ENCODE results near the gene ALOX12B. TPM values are rescaled to one million over a fixed set of nuclear protein-coding genes. Genes with fewer than 3 reads are reported as not detected.
A peak's percentile ranks its signal among the peaks of the same experiment; 100 is the strongest.

ALOX12B gene
- total and polyA plus RNA-seq, 2 of the 13 experiments (the other 11 are each of a cell fraction or from before 2014, with no cell fraction given) = 0.13 TPM; not detected in 1

DNA sequence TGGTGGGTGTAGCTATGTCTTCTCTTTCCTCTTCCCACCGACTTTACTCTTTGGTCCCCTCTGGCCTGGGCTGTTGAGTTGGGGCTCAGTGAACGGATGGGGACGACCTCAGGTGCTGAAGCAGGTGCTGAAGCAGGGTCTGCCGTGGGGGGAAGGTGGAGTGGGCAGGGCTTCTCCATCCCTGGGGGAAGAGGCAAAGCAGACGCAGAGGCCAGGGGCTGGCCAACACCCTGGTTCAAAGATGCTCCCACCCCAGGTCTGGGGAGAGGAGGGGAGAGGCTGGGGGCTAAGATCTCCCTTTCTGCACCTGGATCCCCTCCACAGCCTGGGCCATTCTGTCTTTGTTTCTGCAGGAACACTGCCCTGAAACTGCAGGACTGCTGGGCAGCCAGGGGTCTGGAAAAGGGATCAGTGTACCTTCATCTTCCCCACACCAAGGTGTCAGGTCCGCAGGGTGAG lies 22.9 kb downstream of the ALOX12B start (continued):
- TF ChIP-seq ZNF597 (CRISPR knock-in tag; IDR thresholded peaks at IDR 0.05) = no peak
- TF ChIP-seq HNF1B (CRISPR knock-in tag; IDR thresholded peaks at IDR 0.05) = no peak
- peak; percentile 36; the same call in 1 of the 2 replicates for TF ChIP-seq ESRRA (CRISPR knock-in tag; IDR thresholded peaks at IDR 0.05; ENCODE audit: low read depth)
- no peak for TF ChIP-seq IKZF4 (CRISPR knock-in tag; IDR thresholded peaks at IDR 0.05; ENCODE audit: borderline replicate concordance, low read depth, not compliant biosample characterization)
- TF ChIP-seq DNMT1 (CRISPR knock-in tag; IDR thresholded peaks at IDR 0.05) = no peak
- no peak for TF ChIP-seq EEA1 (CRISPR knock-in tag; IDR thresholded peaks at IDR 0.05; ENCODE audit: borderline replicate concordance)
- TF ChIP-seq, protein P1, sequence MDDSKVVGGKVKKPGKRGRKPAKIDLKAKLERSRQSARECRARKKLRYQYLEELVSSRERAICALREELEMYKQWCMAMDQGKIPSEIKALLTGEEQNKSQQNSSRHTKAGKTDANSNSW (CRISPR knock-in tag; IDR thresholded peaks at IDR 0.05; ENCODE audit: borderline replicate concordance) = no peak
- TF ChIP-seq, protein P2, sequence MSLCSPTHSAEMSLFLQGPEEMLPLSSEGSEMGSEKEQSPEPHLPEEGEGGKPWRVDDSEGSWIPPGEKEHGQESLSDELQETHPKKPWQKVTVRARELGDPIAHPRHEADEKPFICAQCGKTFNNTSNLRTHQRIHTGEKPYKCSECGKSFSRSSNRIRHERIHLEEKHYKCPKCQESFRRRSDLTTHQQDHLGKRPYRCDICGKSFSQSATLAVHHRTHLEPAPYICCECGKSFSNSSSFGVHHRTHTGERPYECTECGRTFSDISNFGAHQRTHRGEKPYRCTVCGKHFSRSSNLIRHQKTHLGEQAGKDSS (CRISPR knock-in tag; IDR thresholded peaks at IDR 0.05; ENCODE audit: borderline replicate concordance, low read depth) = no peak
- TF ChIP-seq HHEX (CRISPR knock-in tag; IDR thresholded peaks at IDR 0.05) = no peak
- no peak for TF ChIP-seq CEBPG (CRISPR knock-in tag; IDR thresholded peaks at IDR 0.05)

Data from HepG2 (cell line).